GM21576 (cell line): Measurements from ENCODE around the gene CD63.

Experiments
- ATAC-seq: cut with Tn5 transposase; IDR thresholded peaks from one replicate; pipeline ENCODE4 v1.9.1; 2021; ENCODE audit warnings: mild to moderate bottlenecking, moderate library complexity; ENCODE audit not compliant: unreplicated experiment

The CD63 gene

GRCh38 chr12:55707841-55708694 lies 20.7 kb downstream of the CD63 start, which contains the start of gene ITGA7:
TSS of gene ITGA7 (minus strand) at chr12:55707904. CDS start at chr12:55707682, 222 bp downstream.
- peak; percentile 61 for ATAC-seq

GRCh38 chr12:55707219-55707671 lies 21.6 kb downstream of the CD63 start:
- ATAC-seq, result no peak

DNA sequence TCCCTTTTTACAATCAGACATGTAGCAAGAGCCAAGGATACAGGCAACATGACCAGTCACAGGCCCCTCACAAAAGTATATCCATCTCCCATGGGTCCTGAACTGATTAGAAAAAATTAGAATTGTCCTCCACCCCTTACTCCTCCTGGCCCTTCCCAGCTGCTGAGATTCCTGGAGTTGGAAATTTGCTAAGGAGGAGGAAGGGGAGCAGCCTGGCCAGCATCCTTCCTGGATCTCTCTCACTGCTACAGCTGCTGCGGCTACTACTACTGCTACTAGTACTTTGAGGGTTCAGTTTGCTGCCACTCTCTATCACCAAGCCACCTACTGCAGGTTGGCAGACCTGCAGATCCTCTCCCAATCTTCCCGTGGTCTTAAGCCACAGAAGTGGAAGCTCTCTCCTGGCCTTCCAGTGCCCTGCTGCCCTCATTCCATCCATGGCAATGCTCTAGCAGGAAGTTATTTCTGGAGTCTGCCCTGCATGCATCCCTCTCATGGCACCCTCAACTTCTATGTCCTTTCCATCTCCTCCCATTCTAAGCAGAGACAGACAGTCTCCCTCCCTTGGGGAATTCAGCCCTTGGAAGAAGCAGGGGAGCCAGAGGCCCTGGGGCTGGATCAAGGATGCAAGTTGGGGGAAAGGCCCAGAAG lies 22.1 kb downstream of the CD63 start:
- ATAC-seq, result no peak

- no peak for ATAC-seq
Observed at GRCh38 chr12:55705782-55706402, 22.9 kb downstream of the CD63 start.

DNA sequence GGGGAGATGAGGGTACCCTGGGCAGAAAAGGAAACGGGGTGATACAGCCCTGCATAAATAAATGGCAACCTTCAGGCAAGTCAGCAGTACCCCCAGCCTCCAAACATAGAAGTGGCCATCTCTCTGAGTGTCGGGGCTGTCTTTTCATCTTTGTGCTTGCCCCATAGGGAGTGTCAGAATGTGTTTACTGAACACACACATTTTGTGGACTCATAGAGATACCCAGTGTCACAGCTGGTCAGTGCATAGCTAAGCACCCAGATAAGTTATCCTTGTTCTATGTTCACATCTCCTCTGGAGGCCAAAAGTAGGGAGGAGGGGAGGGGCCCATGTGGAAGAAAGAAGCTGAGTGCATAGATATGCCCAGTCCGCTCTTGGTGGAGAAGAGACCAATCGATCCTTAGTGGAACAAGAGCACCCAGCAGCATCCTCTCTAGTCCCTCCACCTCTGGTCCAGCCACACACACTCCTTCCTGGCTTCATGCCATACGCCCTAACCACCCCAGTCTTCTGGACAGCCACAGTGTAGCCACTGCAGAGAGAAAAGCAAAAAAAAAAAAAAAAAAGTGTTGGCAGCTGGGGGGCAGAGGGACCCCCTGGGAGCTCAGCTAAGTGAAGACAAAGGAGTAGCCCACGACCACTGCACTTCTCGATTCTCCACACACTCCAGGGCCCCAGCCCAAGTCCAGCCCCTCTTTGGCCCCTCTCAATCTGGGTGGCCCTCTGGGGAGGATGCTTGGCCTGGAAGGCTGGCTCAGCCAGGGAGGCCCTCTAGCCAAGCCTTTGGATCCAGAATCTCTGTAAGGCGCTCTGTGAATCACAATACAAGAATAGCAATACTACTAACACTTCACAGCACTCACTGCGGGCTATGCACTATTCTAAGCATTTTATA lies 23.7 kb downstream of the CD63 start:
- ATAC-seq, result no peak

- ATAC-seq, result no peak
Observed at GRCh38 chr12:55703901-55704761, 24.7 kb downstream of the CD63 start.

- no peak for ATAC-seq
Observed at GRCh38 chr12:55703288-55703687, 25.5 kb downstream of the CD63 start.

DNA sequence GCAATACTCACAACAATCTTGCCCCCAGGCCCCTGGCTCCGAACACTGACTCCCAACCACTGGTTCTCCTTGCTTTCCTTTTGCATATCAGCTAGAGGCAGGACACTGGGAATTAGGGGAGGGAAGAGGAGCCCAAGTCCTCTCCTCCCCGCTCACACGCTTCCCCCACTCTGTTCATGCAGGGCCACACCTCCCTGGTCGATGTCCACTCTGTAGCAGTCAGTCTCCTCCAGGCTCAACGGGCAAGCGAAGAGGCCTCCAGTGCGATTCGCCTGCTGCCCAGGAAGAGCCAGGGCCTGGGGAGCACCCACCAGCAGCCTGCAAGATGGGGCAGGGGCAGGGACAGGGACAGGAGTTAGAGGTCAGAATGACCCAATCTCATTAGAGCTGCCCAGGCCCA lies 25.9 kb downstream of the CD63 start:
- ATAC-seq, result no peak

GRCh38 chr12:55700255-55701018 lies 28.4 kb downstream of the CD63 start:
- no peak for ATAC-seq

DNA sequence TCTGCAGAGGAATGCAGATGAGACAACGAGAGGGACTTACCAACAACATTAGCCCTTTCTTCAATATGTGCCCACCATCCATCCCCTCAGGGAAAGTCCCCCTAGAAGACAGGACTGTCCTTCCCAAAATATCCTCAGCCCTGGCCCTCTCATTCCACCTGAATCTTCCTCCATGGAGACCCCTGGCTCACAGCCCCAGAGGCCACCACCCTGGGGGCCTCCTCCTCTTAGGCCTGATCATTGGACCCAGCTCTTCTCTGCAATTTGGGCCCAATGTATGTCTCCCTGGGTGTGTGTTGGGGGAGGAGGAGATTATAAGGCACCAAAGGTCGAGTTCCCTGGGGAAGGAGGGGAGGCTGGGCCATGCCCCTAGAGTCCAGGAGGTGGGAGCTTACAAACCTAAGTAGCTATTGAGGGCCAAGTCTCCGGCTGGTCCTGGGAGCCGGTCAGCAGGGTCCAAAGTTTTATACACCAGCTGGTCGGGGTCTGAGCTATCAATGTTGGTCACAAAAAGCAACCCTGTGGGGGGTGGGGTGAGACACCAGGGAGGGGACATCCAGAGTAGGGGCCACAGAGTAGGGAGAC lies 29.2 kb downstream of the CD63 start:
- no peak for ATAC-seq

DNA sequence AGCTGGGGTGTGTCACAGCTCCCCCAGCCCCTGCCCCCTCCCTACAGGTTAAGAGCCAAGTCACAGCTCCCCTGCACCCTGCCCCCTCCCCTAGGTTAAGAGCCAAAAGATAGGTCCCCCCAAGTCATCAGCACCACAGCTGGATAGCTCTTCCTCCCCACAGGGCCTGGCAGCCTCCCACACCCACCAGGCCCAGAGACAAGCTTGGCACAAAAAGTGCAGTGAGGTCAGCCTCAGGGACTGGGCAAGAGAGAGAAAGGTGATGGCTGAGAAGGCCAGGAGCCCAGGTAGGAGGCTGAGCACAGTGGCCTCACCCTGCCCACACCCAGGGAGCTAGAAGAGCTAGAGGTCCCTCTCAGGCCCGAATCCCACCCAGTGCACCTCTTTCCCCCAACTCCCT lies 29.8 kb downstream of the CD63 start:
- ATAC-seq, result no peak

GRCh38 chr12:55698241-55698955 lies 30.4 kb downstream of the CD63 start:
- ATAC-seq, result no peak

DNA sequence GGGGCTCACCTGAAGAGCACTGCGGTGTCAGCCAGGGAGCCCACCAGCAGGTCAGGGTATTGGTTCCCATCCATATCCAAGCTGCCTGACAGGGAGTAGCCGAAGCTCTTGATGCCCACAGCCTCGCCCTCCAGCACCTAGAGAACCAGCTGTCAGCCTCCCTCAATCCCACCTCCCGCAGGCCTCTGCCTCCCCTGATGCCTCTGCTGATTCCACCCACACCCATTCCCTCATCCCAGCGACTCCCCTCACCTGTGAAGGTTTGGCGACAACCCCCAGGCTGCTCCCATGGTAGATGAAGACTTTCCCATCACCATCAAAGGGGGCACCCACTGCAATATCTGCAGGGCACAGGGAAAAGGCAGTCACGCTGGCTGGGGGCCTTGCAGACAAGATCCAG lies 31.1 kb downstream of the CD63 start:
- ATAC-seq, result no peak

GRCh38 chr12:55696796-55697462 lies 31.9 kb downstream of the CD63 start:
- no peak for ATAC-seq

DNA sequence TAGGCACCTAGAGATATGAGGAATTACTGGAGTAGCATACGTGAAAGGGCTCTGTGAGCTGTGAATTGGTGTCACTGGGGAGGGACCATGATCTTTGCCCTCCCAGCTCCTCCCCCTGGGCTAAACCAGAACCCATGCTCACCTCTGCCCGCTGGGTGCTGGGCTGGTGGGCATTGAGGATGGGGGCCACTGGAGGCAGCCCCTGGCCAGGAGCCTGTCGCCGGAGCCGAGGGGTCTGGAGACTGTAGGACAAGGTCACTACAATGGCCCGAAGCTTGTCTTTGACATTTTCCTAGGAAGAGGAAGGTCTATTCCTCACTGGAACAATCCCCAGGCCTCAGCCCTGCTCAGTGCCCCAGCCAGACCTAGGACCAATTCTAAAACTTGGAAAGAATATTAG lies 32.7 kb downstream of the CD63 start:
- ATAC-seq, result no peak

DNA sequence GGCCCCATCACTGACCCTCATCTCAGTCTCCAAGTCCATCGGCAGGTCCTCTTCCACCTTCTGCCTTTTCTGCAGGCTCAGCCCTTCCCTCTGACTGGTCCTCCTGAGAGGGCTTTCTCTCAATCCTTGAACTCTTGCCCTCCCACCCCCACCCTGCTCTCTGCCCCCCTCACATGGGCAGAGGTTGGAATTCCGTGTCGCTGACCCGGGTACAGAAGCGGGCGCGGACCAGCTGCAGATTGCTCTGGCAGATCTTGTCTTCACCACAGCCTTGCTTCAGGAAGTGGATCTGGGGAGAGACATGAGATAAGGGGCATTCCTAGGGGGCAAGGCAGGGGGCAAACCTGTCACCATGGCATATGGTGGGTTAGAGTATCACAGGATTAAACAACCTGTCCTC lies 33.5 kb downstream of the CD63 start:
- no peak for ATAC-seq

- ATAC-seq, result no peak
Observed at GRCh38 chr12:55694651-55695050, 34.2 kb downstream of the CD63 start.

- ATAC-seq, result no peak
Observed at GRCh38 chr12:55694188-55694515, 34.7 kb downstream of the CD63 start.
